Peyer's patch (tissue), 4 donors: ENCODE results near the gene MAP2K5.

Experiments
- CTCF ChIP-seq, 6 experiments: fragments of 450-650 bp in 4 of 6; fragments of 200-600 bp in 2 of 6; sonication (generic) in 1 of 6; IDR thresholded peaks; one replicate each; pipeline ENCODE4 v1.5.1; 2017 to 2019; ENCODE audit warnings: antibody characterized with exemption in 6 of 6, mild to moderate bottlenecking in 3 of 6, moderate library complexity in 1 of 6
- POLR2A ChIP-seq, 2 donors: fragments of 450-650 bp; IDR thresholded peaks; one replicate each; pipeline ENCODE4 v1.5.1; 2017; ENCODE audit warnings: antibody characterized with exemption in 2 of 2, mild to moderate bottlenecking in 2 of 2, moderate library complexity in 2 of 2

GRCh38 chr15:67836955-67837354 lies 294.5 kb downstream of the MAP2K5 start:
- TF ChIP-seq CTCF (IDR thresholded peaks at IDR 0.05), result no peak
- no peak for TF ChIP-seq POLR2A (IDR thresholded peaks at IDR 0.05)
